22Rv1 (cell line): ENCODE results near the gene KPNA6.
A peak's percentile ranks its signal among the peaks of the same experiment; 100 is the strongest.
"Not testable (repeated sequence)": the region's sequence is repeated elsewhere in the genome, so short reads cannot be mapped to it uniquely, and the experiment has no call there.

ENCODE experiments used
- H3K27ac ChIP-seq: fragments of 450-650 bp; 2 replicates; pipeline ENCODE4 v1.5.1; 2017
- CTCF ChIP-seq: fragments of 450-650 bp; IDR thresholded peaks from 2 replicates; pipeline ENCODE4 v1.5.1; 2017; ENCODE audit warnings: mild to moderate bottlenecking
- ZFX ChIP-seq: fragments of 450-650 bp; IDR thresholded peaks from 2 replicates; pipeline ENCODE4 v1.6.1; 2017; ENCODE audit warnings: antibody characterized with exemption, borderline replicate concordance

The KPNA6 gene

DNA sequence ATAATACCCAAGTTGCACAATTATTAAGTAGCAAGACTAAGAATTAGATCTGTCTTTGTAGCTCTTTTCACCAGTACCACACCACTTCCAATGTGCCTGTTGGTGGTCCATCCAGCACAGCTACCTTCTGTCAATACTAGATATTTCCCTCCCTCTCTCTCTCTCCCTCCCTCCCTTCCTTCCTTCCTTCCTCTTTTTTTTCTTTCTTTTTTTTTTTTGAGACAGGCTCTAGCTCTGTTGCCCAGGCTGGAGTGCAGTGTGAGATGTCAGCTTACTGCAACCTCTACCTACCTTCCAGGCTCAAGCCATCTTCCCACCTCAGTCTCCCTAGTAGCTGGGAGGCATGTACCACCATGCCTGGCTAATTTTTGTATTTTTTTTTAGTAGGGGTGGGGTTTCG, 21.1 kb downstream of the KPNA6 start:
- TF ChIP-seq CTCF (no peak), ZFX (no peak)
- no peak overlapping the region for H3K27ac ChIP-seq

DNA sequence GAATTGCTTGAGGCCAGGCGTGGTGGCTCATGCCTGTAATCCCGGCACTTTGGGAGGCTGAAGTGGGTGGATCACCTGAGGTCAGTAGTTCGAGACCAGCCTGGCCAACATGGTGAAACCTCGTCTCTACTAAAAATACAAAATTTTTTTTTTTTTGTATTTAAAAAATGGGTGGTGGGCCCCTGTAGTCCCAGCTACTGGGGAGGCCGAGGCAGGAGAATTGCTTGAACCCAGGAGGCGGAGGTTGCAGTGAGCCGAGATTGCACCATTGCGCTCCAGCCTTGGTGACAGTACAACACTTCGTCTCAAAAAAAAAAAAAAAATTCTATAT, 26.1 kb downstream of the KPNA6 start:
- not testable (repeated sequence) for H3K27ac ChIP-seq

DNA sequence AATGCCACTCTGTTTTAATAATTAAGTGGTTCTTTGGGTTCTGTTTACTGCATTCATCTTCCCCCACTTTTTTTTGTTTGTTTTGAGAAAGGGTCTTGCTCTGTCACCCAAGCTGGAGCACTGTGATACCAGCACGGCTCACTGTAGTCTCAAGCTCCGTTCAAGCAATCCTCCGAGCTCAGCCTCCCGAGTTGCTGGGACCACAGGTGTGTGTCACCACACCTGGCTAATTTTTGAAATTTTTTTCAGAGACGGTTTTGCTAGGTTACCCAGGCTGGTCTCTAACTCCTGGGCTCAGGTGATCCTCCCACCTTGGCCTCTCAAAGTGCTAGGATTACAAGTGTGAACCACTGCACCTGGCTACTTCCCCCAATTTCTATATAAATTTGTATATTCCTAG, 29.3 kb downstream of the KPNA6 start:
- H3K27ac ChIP-seq, result no peak overlapping the region
- TF ChIP-seq CTCF (no peak), ZFX (no peak)

- peak overlapping the region; percentile 43 for H3K27ac ChIP-seq
- no peak for TF ChIP-seq ZFX
- no peak for TF ChIP-seq CTCF
These were observed 31.1 kb downstream of the KPNA6 start for GRCh38 chr1:32138965-32139364.

DNA sequence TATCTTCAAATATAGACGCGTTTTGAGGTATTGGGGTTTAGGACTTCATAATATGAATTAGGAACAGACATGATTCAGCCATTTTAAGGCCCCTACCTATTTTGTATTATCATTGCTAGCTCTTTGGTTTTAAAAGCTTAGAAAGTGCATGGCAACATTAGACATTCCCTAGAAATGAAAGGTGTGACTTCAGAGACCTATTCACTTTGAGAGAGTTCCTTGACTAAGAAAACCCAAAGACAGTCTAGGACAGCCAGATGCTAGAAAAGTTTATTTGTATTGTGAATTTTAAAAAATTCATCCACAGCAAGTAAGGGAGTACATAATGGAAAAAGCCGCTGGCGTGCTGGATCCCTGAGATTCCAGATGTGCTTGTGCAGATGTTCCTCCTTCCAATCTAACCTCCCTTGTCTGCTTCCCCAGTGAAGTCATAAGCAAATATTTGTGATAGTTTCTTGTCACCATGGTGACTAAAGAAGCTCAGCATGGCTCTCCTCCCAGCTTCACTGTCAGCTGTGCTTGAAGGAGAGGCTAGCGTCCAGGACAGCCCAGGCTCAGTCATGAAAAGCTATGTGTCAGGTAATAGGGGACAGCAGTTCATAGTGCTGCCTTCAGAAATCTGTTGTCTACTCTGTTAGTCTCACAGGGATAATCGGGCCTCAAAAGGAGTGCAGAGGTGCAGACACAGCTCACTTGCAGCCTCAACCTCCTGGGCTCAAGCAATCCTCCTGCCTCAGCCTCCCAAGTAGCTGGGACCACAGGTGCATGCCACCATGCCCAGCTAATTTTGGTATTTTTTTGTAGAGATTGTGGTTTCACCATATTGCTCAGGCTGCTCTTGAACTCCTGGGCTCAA, 34.8 kb downstream of the KPNA6 start:
- peak overlapping the region; percentile 56 for H3K27ac ChIP-seq
- TF ChIP-seq ZFX, result no peak
- no peak for TF ChIP-seq CTCF

GRCh38 chr1:32143302-32143695, 35.4 kb downstream of the KPNA6 start:
- peak overlapping the region; percentile 56; the same call in 1 of the 2 replicates for H3K27ac ChIP-seq

DNA sequence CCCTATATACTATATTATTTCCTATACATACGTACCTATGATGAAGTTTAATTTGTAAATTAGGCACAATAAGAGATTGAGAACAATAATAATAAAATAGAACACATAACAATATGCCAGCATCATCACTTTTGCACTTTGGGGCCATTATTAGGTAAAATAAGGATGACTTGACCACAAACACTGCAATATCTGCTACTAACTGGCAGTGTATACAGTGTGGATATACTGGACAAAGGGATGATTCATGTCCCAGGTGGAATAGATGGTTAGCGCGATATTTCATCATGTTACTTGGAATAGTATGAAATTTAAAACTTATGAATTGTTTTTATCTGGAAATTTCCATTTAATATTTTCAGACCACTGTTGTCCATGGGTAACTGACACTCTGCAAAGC, 36.2 kb downstream of the KPNA6 start:
- no peak overlapping the region for H3K27ac ChIP-seq
- no peak for TF ChIP-seq CTCF
- no peak for TF ChIP-seq ZFX

DNA sequence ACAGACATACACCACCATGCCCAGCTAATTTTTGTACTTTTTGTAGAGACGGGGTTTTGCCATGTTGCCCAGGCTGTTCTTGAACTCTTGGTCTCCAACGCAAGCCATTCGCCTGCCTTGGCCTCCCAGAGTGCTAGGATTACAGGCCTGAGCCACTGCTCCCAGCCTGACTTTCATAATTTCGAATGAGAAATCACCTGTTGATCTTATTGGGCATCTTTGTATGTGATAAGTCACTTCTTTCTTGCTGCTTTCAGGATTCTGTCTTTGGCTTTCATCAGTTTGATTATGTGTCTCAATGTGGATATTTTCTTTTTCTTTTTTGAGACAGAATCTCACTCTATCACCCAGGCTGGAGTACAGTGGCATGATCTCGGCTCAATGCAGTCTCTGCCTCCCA, 39.9 kb downstream of the KPNA6 start:
- not testable (repeated sequence) for H3K27ac ChIP-seq

GRCh38 chr1:32150847-32151246, 43.0 kb downstream of the KPNA6 start:
- TF ChIP-seq ZFX, result no peak
- no peak for TF ChIP-seq CTCF
- no peak overlapping the region for H3K27ac ChIP-seq
